ENCODE measurements around the gene TTC13.
"Not testable (repeated sequence)": the region's sequence is repeated elsewhere in the genome, so short reads cannot be mapped to it uniquely, and the experiment has no call there.

Gene TTC13

GRCh38 chr1:230978491-230979388, at the start of gene TTC13, which contains the start of gene ARV1:
Gene TTC13, minus strand, starts transcription at chr1:230978861. Its CDS starts 31 bp downstream, at chr1:230978830.
Gene ARV1, plus strand, starts transcription at chr1:230979094. Its CDS starts 12 bp downstream, at chr1:230979106.
- peak within 1 kb of the TSS; percentile 96 for H3K4me3 ChIP-seq (ENCODE audit: low read length)
- TF ChIP-seq, protein P1, sequence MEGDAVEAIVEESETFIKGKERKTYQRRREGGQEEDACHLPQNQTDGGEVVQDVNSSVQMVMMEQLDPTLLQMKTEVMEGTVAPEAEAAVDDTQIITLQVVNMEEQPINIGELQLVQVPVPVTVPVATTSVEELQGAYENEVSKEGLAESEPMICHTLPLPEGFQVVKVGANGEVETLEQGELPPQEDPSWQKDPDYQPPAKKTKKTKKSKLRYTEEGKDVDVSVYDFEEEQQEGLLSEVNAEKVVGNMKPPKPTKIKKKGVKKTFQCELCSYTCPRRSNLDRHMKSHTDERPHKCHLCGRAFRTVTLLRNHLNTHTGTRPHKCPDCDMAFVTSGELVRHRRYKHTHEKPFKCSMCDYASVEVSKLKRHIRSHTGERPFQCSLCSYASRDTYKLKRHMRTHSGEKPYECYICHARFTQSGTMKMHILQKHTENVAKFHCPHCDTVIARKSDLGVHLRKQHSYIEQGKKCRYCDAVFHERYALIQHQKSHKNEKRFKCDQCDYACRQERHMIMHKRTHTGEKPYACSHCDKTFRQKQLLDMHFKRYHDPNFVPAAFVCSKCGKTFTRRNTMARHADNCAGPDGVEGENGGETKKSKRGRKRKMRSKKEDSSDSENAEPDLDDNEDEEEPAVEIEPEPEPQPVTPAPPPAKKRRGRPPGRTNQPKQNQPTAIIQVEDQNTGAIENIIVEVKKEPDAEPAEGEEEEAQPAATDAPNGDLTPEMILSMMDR (conservative IDR thresholded peaks at IDR 0.05; ENCODE audit: low read length): no peak
- DNase-seq (ENCODE audit: low read depth): peak; percentile 97

- TF ChIP-seq, protein P1 (conservative IDR thresholded peaks at IDR 0.05; ENCODE audit: low read length): no peak
- no peak overlapping the region for H3K4me3 ChIP-seq (ENCODE audit: low read length)
- no peak for DNase-seq (ENCODE audit: low read depth)
Measured at GRCh38 chr1:231027971-231028370, 49.3 kb upstream of the TTC13 start.

- no peak for DNase-seq (ENCODE audit: low read depth)
- TF ChIP-seq, protein P1 (conservative IDR thresholded peaks at IDR 0.05; ENCODE audit: low read length): no peak
- no peak overlapping the region for H3K4me3 ChIP-seq (ENCODE audit: low read length)
Measured at GRCh38 chr1:231027136-231027925, 48.7 kb upstream of the TTC13 start.

DNA sequence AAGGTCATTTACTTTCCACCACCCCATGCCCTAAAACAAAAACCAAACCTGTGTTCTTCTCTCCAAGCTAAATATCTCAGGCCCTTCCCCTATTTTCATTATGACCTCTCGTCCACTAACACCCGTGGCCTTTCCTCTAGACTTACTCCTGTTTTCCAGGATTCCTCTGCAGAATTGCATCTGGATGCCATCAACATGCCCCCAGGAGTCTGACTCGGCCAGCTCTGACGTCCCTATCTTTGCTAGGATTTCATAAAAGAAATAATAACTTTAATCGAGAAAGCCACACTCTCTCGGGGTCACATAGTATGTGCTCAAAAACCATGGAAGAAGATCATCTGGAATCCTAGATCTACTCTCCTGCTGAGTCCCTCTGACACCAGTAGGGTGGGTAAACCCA, 47.9 kb upstream of the TTC13 start:
- no peak overlapping the region for H3K4me3 ChIP-seq (ENCODE audit: low read length)
- TF ChIP-seq, protein P1 (conservative IDR thresholded peaks at IDR 0.05; ENCODE audit: low read length): no peak
- no peak for DNase-seq (ENCODE audit: low read depth)

DNA sequence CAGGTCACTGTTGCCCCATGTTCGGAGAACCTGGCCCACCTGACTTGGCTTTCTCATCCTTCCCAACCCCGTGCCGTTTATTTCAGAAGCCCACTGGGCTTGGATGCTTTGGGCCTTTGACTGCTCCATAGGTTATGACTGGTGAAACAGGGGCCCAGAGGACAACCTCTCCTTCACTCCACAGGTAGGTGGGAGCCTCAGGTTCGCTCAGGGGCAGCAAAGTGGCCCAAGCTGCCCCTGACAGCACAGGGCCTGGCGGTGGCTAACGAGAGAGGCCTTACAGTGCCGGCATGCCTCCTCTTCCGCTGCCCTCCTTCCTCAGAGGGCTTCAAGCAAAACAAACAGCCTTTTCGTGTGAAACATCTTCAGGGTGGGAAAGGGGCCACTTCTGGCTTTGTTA, 44.5 kb upstream of the TTC13 start:
- no peak for DNase-seq (ENCODE audit: low read depth)
- no peak overlapping the region for H3K4me3 ChIP-seq (ENCODE audit: low read length)
- TF ChIP-seq, protein P1 (conservative IDR thresholded peaks at IDR 0.05; ENCODE audit: low read length): no peak

GRCh38 chr1:231022543-231022942, 43.9 kb upstream of the TTC13 start:
- DNase-seq (ENCODE audit: low read depth); H3K4me3 ChIP-seq (ENCODE audit: low read length): not testable (repeated sequence)

GRCh38 chr1:231021540-231022031, 42.9 kb upstream of the TTC13 start:
- DNase-seq (ENCODE audit: low read depth): no peak
- TF ChIP-seq, protein P1 (conservative IDR thresholded peaks at IDR 0.05; ENCODE audit: low read length): no peak
- no peak overlapping the region for H3K4me3 ChIP-seq (ENCODE audit: low read length)
